Measurements from ENCODE around the gene SCARF2.
A peak's percentile ranks its signal among the peaks of the same experiment; 100 is the strongest.

Gene SCARF2

DNA sequence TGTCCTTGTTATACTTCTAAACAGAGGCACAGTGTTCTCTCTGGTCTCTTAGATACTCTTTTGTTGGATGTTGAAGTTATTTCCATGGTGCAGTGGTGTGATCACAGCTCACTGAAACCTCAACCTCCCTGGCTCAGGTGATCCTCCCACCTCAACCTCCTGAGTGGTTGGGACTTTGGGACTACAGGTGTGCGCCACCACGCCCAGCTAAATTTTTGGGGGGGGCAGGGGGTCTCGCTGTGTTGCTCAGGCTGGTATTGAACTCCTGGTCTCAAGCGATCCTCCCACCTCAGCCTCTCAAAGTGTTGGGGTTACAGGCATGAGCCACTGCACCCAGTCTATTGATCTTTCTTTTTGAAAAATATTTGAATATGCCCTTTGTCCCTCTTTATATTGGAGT lies 28.7 kb downstream of the SCARF2 start:
- no peak for DNase-seq

DNA sequence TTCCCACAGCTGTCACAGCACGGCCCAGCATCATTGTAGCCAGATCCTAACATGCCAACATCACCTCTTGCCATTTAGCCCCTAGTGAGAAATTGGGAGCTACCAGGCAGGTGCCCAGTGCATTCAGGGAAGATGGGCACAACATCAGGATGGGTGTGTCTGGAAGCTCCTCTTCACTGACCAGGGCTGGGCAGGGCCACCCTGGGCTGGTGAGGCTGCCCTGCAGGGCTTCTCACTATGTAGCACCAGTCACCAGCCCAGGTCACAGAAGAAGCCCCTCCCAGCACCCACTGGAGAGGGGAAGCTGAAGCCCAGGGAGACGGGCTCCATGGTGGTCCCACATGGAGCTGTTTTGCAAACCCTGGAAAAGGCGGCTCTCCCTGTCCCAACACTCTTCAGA lies 29.8 kb downstream of the SCARF2 start:
- DNase-seq, result no peak

DNA sequence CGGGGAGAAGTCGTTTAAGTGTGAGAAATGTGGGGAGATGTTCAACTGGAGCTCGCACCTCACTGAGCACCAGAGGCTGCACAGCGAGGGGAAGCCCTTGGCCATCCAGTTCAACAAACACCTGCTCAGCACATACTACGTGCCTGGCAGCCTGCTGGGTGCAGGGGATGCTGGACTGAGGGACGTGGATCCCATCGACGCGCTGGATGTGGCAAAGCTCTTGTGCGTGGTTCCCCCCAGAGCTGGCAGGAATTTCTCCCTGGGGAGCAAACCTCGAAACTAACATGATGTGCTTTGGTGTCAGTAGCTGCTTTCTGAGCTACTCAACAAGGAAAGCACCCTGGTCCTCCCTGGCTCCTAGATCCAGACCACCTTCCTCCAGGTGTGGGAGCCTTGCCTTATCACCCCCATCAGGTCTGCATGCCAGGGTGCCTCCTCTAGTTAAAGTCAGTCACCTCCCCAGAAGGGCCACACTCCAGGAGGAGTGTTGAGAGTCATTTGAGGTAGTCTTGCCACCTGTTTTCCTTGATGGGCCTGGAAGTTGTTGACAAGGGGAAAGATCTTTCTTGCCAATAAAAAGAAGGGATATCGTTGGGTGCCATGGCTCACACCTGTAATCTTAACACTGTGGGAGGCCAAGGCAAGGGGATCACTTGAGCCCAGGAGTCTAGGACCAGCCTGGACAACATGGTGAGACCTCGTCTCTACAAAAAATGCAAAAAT lies 30.8 kb downstream of the SCARF2 start:
- no peak for DNase-seq

GRCh38 chr22:20405931-20406685 lies 31.5 kb downstream of the SCARF2 start:
- DNase-seq, result no peak

DNA sequence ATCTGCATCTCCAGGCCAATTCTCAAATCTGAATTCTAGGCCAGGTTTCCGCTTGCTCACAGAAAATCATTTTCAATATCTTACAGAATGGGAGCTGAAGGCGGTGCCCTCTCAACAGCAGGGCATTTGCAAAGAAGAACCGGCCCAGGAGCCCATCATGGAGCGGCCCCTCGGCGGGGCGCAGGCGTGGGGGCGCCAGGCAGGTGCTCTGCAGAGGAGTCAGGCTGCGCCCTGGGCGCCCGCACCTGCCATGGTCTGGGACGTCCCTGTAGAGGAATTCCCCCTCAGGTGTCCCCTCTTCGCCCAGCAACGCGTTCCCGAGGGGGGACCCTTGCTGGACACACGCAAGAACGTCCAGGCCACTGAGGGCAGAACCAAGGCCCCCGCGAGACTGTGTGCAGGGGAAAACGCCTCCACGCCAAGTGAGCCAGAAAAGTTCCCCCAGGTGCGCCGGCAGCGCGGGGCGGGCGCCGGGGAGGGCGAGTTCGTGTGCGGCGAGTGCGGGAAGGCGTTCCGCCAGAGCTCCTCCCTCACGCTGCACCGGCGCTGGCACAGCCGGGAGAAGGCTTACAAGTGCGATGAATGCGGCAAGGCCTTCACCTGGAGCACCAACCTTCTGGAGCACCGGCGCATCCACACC lies 32.2 kb downstream of the SCARF2 start:
- DNase-seq, result no peak

- DNase-seq, result no peak
Observed at GRCh38 chr22:20404881-20405280, 32.7 kb downstream of the SCARF2 start.

- no peak for DNase-seq
Observed at GRCh38 chr22:20403779-20404140, 33.9 kb downstream of the SCARF2 start.

DNA sequence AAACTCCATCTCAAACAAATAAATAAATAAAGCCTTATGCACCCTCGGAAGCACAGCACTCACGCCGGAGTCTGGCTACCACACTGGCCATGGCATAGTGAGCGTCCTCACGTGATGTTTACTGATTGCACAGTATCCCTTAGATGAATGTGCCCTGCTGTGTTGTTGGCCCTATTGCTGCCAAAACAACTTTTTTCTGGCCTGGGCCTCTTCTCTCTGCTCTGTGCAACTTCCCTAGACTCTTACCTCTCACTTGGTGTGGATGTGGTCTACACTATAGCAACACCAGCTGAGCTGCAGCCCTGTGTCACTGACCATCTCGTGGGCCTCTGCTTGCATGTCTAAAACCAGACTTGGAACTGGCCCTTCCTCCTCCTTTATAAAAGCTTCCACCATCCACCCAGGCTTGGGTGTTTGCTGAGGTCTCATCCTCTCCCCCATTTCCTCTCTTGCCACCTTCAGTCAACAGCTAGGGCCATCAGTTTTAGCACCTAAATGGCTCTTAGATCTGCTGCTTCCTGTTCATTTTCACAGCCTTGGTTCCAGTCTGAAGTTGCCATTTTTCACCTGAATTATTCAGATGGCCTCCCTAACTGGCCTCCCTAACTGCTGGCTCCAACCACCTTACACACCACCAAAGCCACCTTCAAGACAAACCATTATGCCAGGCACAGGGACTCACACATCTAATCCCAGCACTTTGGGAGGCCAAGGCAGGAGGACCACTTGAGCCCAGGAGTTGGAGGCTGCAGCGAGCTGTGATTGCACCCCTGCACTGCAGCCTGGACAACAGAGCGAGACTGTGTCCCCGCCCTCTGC lies 34.5 kb downstream of the SCARF2 start:
- DNase-seq, result no peak

GRCh38 chr22:20401376-20402014 lies 36.1 kb downstream of the SCARF2 start:
- DNase-seq, result no peak

DNA sequence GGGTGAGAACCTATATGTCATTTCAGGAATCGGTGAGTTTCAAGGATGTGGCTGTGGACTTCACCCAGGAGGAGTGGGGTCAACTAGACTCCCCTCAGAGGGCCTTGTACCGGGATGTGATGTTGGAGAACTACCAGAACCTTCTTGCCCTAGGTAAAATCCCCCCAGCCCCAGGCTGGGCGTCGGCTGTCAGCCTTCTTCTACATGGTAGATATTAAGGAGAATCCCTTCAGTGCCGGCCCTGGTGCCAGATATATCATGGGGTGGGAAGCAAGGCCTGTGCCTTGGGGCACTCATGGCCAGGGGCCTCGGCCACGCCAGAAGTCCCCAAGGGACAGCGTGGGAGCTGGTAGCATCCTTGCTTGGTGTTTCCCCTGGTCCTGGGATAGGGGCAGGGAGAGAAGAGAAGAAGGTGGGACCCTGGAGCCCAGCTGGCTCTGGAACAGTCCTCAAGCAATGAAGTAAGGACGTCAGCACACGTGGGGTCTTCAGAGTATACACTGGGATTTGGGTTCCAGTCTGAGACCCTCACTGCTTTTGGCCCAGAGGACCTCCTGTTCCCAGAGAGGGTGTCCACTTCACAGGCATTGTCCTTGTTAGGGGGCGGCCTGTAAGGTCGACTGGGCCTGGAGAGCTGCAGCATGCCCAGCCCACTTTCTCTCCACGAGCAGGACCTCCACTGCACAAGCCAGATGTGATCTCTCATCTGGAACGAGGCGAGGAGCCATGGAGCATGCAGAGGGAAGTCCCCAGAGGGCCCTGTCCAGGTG lies 36.8 kb downstream of the SCARF2 start:
- no peak for DNase-seq

DNA sequence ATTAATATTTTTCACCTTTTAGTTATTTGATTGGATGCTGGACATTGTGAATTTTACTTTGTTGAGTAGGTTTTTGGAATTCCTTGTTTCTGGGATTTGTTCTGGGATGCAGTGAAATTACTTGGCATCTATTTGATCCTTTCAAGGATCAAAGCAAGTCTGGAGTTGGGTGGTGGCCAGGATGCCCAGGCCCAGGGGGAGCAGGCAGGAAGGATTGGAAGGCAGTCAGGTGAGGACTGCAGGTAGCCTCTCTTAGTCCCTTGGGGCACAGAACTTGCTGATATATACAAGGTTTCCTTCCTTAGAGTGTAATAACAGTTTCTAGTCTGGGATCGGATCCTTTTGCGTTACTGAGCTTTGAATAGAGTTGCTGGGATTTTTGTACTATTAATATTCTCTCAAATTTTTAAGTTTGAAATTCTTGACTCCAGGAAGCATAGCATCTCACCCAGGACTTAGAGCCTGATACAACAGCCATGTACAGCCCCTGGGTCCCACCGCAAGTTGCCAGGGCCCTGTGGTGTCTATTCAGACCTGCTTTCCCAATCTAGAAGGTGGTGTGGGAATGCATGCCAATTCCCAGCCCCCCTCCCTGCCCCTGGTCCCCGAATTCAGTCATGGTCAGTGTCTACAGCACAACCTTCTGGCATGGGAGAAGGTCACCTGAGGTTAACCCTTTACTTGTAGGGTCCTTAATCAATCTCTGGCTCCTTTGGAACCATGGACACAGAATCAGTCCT lies 37.6 kb downstream of the SCARF2 start:
- DNase-seq, result no peak

DNA sequence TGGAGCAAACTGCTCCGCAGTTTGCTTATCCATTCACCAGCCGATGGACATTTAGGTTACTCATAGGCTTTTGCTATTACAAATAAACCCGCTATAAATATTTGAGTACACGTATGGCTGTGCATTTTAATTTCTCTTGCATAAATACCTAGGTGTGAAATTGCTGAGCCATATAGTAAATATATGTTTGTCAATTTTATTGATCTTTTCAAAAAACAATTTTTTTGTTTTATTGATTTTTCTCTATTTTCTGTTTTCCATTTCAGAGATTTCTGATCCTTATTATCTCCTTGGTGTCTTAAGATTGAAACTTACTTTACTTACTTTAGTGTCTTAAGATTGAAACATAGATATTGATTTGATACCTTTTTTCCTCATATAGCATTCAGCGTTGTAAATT lies 39.2 kb downstream of the SCARF2 start:
- no peak for DNase-seq

DNA sequence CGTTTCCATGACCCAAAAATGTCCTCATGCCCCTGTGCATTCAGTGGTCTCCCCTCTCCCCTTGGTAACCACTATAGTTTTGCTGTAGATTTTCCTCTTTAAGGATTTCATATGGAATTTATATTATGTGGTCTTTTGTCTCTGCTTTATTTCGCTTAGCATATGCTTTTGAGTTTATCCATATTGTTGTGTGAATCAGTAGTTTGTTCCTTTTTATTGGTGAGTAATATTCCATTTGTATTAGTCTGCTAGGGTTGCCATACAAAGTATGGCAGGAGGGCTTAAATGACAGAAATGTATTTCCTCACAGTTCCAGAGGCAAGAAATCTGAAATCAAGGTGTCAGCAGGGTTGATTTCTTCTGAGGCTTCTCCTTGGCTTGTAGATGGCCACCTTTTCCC lies 40.1 kb downstream of the SCARF2 start:
- DNase-seq, result no peak

- DNase-seq, result peak; percentile 91
Observed at GRCh38 chr22:20396639-20397038, 41.0 kb downstream of the SCARF2 start.

DNA sequence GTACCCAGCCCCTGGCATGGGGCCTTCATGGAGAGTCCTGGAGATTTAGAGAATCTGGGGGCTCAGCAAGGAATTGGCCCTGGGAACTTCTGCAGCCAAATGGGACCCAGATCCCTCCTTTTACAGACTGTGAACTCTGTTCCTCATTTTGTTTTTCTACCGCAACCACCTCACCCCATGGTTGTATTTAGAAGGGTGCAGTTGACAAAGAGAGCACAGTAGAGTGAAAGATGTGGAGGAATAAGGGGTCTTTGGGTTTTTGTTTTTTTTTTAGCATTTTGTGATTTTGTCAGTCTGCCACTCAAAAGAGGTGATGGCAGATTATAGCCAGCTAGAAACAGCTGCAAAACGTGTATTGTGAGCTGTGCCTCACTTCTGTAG lies 41.7 kb downstream of the SCARF2 start:
- no peak for DNase-seq

DNA sequence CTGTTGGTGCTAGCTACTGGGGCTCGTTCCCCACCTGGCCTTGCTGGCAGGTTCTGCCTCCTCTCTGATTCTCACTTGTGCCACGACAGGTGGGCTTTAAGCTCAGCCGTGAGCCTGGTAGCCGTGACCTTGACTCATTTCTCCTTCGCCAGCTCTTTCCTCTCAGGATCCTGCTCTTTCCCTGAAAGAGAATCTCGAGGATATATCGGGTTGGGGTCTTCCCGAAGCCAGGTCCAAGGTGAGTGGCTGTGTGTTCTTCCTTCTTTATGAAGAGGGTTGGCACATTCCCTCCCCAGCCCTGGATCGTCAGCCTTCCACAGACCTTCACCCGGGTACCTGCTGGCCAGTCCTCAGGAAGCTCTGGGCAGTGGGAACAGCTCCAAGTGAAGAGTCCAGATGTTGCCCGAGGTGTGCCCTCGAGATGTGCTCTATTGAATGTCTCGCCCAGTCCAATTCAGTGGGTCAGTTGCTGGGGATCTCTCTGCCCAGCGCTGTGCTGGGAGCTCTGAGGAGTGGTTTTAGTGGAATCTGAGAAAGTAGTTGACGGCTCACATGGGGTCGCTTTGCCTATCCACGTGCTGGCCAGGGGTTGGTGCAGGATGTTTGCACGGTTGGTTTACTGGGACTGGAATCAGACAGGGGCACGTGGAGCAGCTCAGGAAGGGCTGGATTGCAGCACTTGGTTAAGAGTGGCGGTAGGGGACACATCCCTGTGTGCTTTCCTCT lies 42.3 kb downstream of the SCARF2 start:
- no peak for DNase-seq

- DNase-seq, result peak; percentile 93
Observed at GRCh38 chr22:20393705-20394476, 43.7 kb downstream of the SCARF2 start, which contains the start of gene ZNF74. TSS of gene ZNF74 (plus strand) at chr22:20394151. CDS start at chr22:20394629, 478 bp downstream.

DNA sequence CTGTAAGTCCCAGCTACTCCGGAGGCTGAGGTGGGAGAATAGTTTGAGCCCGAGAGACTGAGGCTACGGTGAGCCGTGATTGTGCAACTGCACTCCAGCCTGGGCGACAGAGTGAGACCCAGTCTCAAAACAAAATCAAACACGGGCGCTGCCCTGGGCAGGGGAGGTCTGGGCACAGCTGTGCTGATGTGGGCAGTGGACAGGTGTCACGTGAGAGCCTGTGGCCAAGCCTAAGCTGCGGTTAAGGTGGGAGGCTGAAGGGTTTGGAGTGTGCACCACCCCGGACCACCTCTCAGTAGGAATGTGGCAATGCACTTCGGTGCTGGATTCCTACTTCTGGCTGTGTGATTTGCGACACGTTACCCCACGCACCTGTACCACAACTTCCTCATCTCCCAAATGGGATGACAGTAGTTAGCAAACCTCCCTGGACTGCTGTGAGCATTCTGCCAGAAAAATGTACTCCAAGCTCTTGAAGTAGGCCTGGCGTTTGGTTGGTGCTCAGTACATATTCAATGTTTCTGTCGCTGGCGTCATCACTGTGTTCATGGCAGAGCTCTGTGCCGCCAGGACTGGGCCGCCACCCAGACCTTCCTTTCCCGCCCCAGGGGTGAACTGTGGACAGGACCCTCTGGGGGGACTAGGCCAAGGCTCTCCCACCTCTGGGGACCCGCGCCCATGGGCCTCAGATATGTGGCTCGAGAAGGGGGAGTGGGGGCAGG lies 44.5 kb downstream of the SCARF2 start:
- no peak for DNase-seq
